H1 (cell line): Measurements from ENCODE around the gene UTP15. TPM values are rescaled to one million over a fixed set of nuclear protein-coding genes. Genes with fewer than 3 reads are reported as not detected.

Experiments
- CTCF ChIA-PET: fragments of 300-600 bp; sonication (Branson Sonifier 250); formaldehyde crosslinking; loops from one replicate; lab custom pipeline; 2021; ENCODE audit not compliant: partially characterized antibody; lab: Charles Lee
- POLR2A ChIA-PET: fragments of 300-600 bp; sonication (Branson Sonifier 250); formaldehyde crosslinking; loops from one replicate; lab custom pipeline; 2021; ENCODE audit warnings: inconsistent platforms; ENCODE audit not compliant: partially characterized antibody; lab: Charles Lee
- DNase-seq, 2 experiments: peaks; one replicate each; pipeline versions ENCODE4 v3.0.0 to v3.0.0-alpha.2; 2010 to 2022; ENCODE audit warnings: low spot score in 2 of 2, low read depth in 1 of 2, mixed read lengths in 1 of 2
- FAIRE-seq: peaks from 2 replicates; lab custom pipeline; 2011; peaks lifted over from hg19 to GRCh38; lab: Jason Lieb, UNC
- H2AFZ ChIP-seq: 2 replicates; pipeline ENCODE4 v1.8.1; 2012; ENCODE audit warnings: low read length, inconsistent platforms
- H2AK5ac ChIP-seq: 2 replicates; pipeline ENCODE4 v1.6.1; 2013; ENCODE audit warnings: low read depth, low read length
- H2BK120ac ChIP-seq: replicated peaks from 2 replicates; pipeline ENCODE3; 2013; ENCODE audit warnings: low read depth, low read length, inconsistent platforms
- H2BK12ac ChIP-seq: 2 replicates; pipeline ENCODE4 v1.6.1; 2013; ENCODE audit warnings: low read depth, low read length
- H2BK15ac ChIP-seq: 2 replicates; pipeline ENCODE4 v1.6.1; 2013; ENCODE audit warnings: low read length
- H2BK20ac ChIP-seq: 2 replicates; pipeline ENCODE4 v1.6.1; 2013; ENCODE audit warnings: low read length
- H2BK5ac ChIP-seq: 2 replicates; pipeline ENCODE4 v1.6.1; 2013; ENCODE audit warnings: low read depth, low read length
- H3K14ac ChIP-seq: 2 replicates; pipeline ENCODE4 v1.6.1; 2013; ENCODE audit warnings: inconsistent platforms; ENCODE audit not compliant: insufficient read length
- H3K18ac ChIP-seq: 2 replicates; pipeline ENCODE4 v1.6.1; 2013; ENCODE audit warnings: low read length; ENCODE audit errors: extremely low read depth
- H3K23ac ChIP-seq: 2 replicates; pipeline ENCODE4 v1.6.1; 2013; ENCODE audit warnings: inconsistent platforms; ENCODE audit not compliant: insufficient read length
- H3K23me2 ChIP-seq: 2 replicates; pipeline ENCODE4 v1.6.1; 2013; ENCODE audit warnings: low read depth, low read length
- H3K27ac ChIP-seq: 2 replicates; pipeline ENCODE4 v1.6.1; 2011; ENCODE audit warnings: low read depth, low read length, inconsistent platforms
- H3K27me3 ChIP-seq, 4 experiments: replicated peaks in 1 of 4; 1 replicate in 1 of 4; 2 replicates in 3 of 4; pipeline versions ENCODE4 v1.6.1 to v1.8.1; 2011 to 2013; ENCODE audit warnings: low read length in 3 of 4, mild to moderate bottlenecking in 3 of 4, inconsistent platforms in 2 of 4, mixed read lengths in 2 of 4, moderate library complexity in 1 of 4; ENCODE audit not compliant: control insufficient read depth in 3 of 4, insufficient read depth in 3 of 4; ENCODE audit errors: extremely low read depth in 1 of 4
- H3K36me3 ChIP-seq, 4 experiments: 2 replicates each; pipeline versions ENCODE4 v1.6.1 to v1.8.1; 2011 to 2013; ENCODE audit warnings: mild to moderate bottlenecking in 4 of 4, low read length in 3 of 4, moderate library complexity in 2 of 4, control low read depth in 1 of 4, inconsistent platforms in 1 of 4; ENCODE audit not compliant: insufficient read depth in 4 of 4, control insufficient read depth in 2 of 4
- H3K4ac ChIP-seq: replicated peaks from 2 replicates; pipeline ENCODE3; 2013; ENCODE audit warnings: low read length, low read depth, mixed read lengths, inconsistent platforms; ENCODE audit not compliant: insufficient read length
- H3K4me1 ChIP-seq, 4 experiments: replicated peaks in 1 of 4; 1 replicate in 1 of 4; 2 replicates in 3 of 4; pipeline versions ENCODE4 v1.6.1 to v1.8.1; 2011 to 2013; ENCODE audit warnings: low read length in 3 of 4, inconsistent platforms in 2 of 4, mixed read lengths in 1 of 4; ENCODE audit not compliant: insufficient read depth in 4 of 4, control insufficient read depth in 3 of 4
- H3K4me2 ChIP-seq, 2 experiments: 2 replicates each; pipeline versions ENCODE4 v1.6.1 to v1.8.1; 2011 to 2013; ENCODE audit warnings: low read depth in 2 of 2, low read length in 2 of 2, control low read depth in 1 of 2, inconsistent platforms in 1 of 2, mild to moderate bottlenecking in 1 of 2; ENCODE audit not compliant: insufficient read depth in 1 of 2
- H3K4me3 ChIP-seq, 4 experiments: fragments of 200-600, 300-600 bp in 1 of 4; sonication (generic), shearing (Covaris generic), sonication (Bioruptor Twin) in 1 of 4; 2 replicates each; pipeline versions ENCODE4 v1.5.1 to v1.8.1; 2011 to 2016; ENCODE audit warnings: low read length in 4 of 4, low read depth in 3 of 4, control low read depth in 2 of 4, inconsistent platforms in 2 of 4, mild to moderate bottlenecking in 2 of 4, mixed read lengths in 1 of 4, moderate library complexity in 1 of 4; ENCODE audit not compliant: insufficient read depth in 2 of 4; ENCODE audit errors: extremely low read depth in 1 of 4
- H3K56ac ChIP-seq: replicated peaks from 2 replicates; pipeline ENCODE3; 2013; ENCODE audit warnings: low read depth, mild to moderate bottlenecking, mixed read lengths, low read length, inconsistent platforms; ENCODE audit not compliant: insufficient read length
- H3K79me1 ChIP-seq: 2 replicates; pipeline ENCODE4 v1.6.1; 2013; ENCODE audit warnings: low read depth, low read length, control low read depth
- H3K79me2 ChIP-seq, 2 experiments: 2 replicates each; pipeline versions ENCODE4 v1.6.1 to v1.8.1; 2012 to 2013; ENCODE audit warnings: low read length in 2 of 2, mild to moderate bottlenecking in 2 of 2, inconsistent platforms in 1 of 2; ENCODE audit not compliant: insufficient read depth in 2 of 2, control insufficient read depth in 1 of 2
- H3K9ac ChIP-seq, 4 experiments: replicated peaks in 1 of 4; 1 replicate in 1 of 4; 2 replicates in 3 of 4; pipeline versions ENCODE4 v1.6.1 to v1.8.1; 2011 to 2013; ENCODE audit warnings: low read depth in 3 of 4, low read length in 3 of 4, control low read depth in 2 of 4, mild to moderate bottlenecking in 2 of 4, moderate library complexity in 2 of 4, inconsistent platforms in 1 of 4; ENCODE audit errors: extremely low read depth in 1 of 4
- H3K9me3 ChIP-seq, 2 experiments: 2 replicates each; pipeline versions ENCODE4 v1.6.1 to v1.8.1; 2012 to 2013; ENCODE audit warnings: mild to moderate bottlenecking in 2 of 2, moderate library complexity in 2 of 2, control low read depth in 1 of 2, inconsistent platforms in 1 of 2, low read depth in 1 of 2, low read length in 1 of 2, mixed read lengths in 1 of 2; ENCODE audit not compliant: insufficient read depth in 2 of 2
- H4K20me1 ChIP-seq, 2 experiments: replicated peaks in 1 of 2; 2 replicates each; pipeline versions ENCODE3 to v1.8.1; 2011 to 2013; ENCODE audit warnings: inconsistent platforms in 2 of 2, low read length in 2 of 2, mild to moderate bottlenecking in 1 of 2; ENCODE audit not compliant: insufficient read depth in 2 of 2, control insufficient read depth in 1 of 2
- H4K5ac ChIP-seq: 2 replicates; pipeline ENCODE4 v1.6.1; 2013; ENCODE audit warnings: low read length, low read depth, mixed read lengths, inconsistent platforms; ENCODE audit not compliant: insufficient read length
- H4K8ac ChIP-seq: 2 replicates; pipeline ENCODE4 v1.8.0; 2013; ENCODE audit warnings: mild to moderate bottlenecking, moderate library complexity, low read length, inconsistent platforms; ENCODE audit not compliant: insufficient read depth; ENCODE audit errors: extremely low read depth
- H4K91ac ChIP-seq: replicated peaks from 2 replicates; pipeline ENCODE3; 2013; ENCODE audit warnings: low read length, mixed read lengths, inconsistent platforms; ENCODE audit not compliant: insufficient read length
- BRCA1 ChIP-seq: IDR thresholded peaks from 2 replicates; pipeline ENCODE4 v1.6.1; 2012; ENCODE audit warnings: low read depth, low read length, improper control_type of control experiment
- CEBPB ChIP-seq: IDR thresholded peaks from 2 replicates; pipeline ENCODE4 v1.6.1; 2012; ENCODE audit warnings: low read depth, low read length
- CHD1 ChIP-seq: IDR thresholded peaks from 2 replicates; pipeline ENCODE4 v1.6.1; 2012; ENCODE audit warnings: low read depth, low read length, improper control_type of control experiment
- CREB1 ChIP-seq: IDR thresholded peaks from 2 replicates; pipeline ENCODE4 v1.6.1; 2012; ENCODE audit warnings: inconsistent platforms
- FOSL1 ChIP-seq: IDR thresholded peaks from 2 replicates; pipeline ENCODE4 v1.6.1; 2011; ENCODE audit warnings: mild to moderate bottlenecking, low read depth, low read length, moderate library complexity; ENCODE audit not compliant: insufficient read depth
- GABPA ChIP-seq: IDR thresholded peaks from 2 replicates; pipeline ENCODE4 v1.6.1; 2011; ENCODE audit warnings: mild to moderate bottlenecking, low read length, moderate library complexity, borderline replicate concordance; ENCODE audit not compliant: insufficient read depth
- HDAC2 ChIP-seq, 2 experiments: fragments of 300-600 bp in 1 of 2; sonication (generic) in 1 of 2; IDR thresholded peaks; 2 replicates each; pipeline ENCODE4 v1.6.1; 2011 to 2012; ENCODE audit warnings: low read depth in 2 of 2, low read length in 2 of 2, mild to moderate bottlenecking in 2 of 2, moderate library complexity in 2 of 2, borderline replicate concordance in 1 of 2, inconsistent platforms in 1 of 2
- KDM4A ChIP-seq: IDR thresholded peaks from one replicate; pipeline ENCODE4 v1.7.1; 2012; ENCODE audit warnings: low read depth, mild to moderate bottlenecking, moderate library complexity, low read length, inconsistent platforms; ENCODE audit not compliant: severe bottlenecking
- MAFK ChIP-seq: IDR thresholded peaks from 2 replicates; pipeline ENCODE4 v1.6.1; 2012; ENCODE audit warnings: low read depth, mild to moderate bottlenecking, improper control_type of control experiment, low read length
- POLR2A ChIP-seq, 2 experiments: IDR thresholded peaks; 1 replicate in 1 of 2; 2 replicates in 1 of 2; pipeline ENCODE4 v1.6.1; 2011; ENCODE audit warnings: low read depth in 2 of 2, low read length in 2 of 2, mild to moderate bottlenecking in 2 of 2; ENCODE audit errors: control extremely low read depth in 1 of 2
- RAD21 ChIP-seq, 2 experiments: IDR thresholded peaks in 1 of 2; conservative IDR thresholded peaks in 1 of 2; 2 replicates each; pipeline ENCODE4 v1.6.1; 2011; ENCODE audit warnings: low read depth in 2 of 2, low read length in 2 of 2, improper control_type of control experiment in 1 of 2, inconsistent platforms in 1 of 2, mild to moderate bottlenecking in 1 of 2, moderate library complexity in 1 of 2
- SP2 ChIP-seq: IDR thresholded peaks from 2 replicates; pipeline ENCODE4 v1.6.1; 2012; ENCODE audit warnings: mild to moderate bottlenecking, low read length, inconsistent platforms
- SRF ChIP-seq: IDR thresholded peaks from 2 replicates; pipeline ENCODE4 v1.6.1; 2011; ENCODE audit warnings: mild to moderate bottlenecking, low read depth, low read length, moderate library complexity
- polyA plus RNA-seq, 7 experiments: library from polyadenylated mRNA; depleted of rRNA in 3 of 7; stranded (reverse) in 5 of 7; unstranded in 2 of 7; fragments of >200 nt in 5 of 7; fragments of 200-250 nt in 2 of 7; gene quantifications; 1 replicate in 5 of 7; 2 replicates in 1 of 7; 4 replicates in 1 of 7; pipeline versions ENCODE4 v1.2.1 to v1.2.3, GENCODE V29; 2011 to 2013; ENCODE audit warnings: missing spikeins in 2 of 7, mixed read lengths in 2 of 7
- total RNA-seq: library from RNA; stranded (reverse); fragmentation: NEBNext Ultra II Directional; extraction: Animal tissue kit (Norgen Biotek cat#: 25700); gene quantifications from 2 replicates; pipeline ENCODE4 v1.2.1, GENCODE V29; 2021

The UTP15 gene
- total and polyA plus RNA-seq, 2 of the 8 experiments (the other 6 are each of a cell fraction or from before 2014, with no cell fraction given) = 14.3 to 33.6 TPM

DNA sequence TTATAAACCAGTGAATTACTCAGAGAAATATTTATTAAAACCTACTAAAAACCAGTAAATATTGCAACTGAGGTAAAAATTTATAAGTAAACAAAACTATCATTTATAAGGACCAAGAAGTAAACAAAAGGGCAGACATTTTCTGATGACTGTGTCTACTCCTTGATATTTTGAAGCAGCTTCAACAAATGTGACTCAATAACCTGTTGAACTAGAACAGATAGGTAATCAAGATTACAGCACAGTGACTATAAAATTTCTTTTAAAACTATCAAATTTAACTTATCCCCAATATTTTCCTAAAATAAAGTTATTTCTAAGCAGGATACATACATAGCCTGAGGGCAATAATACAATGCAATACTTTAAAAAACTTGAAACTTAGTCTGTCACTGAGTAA, 12.9 kb upstream of the UTP15 start:
- Histone ChIP-seq H3K18ac (no peak overlapping the region), H3K23me2 (no peaks in the 10 kb centered on the region), H2BK12ac (no peak overlapping the region), H3K27ac (no peak overlapping the region), H3K9ac (no peak overlapping the region), H2AFZ (no peak overlapping the region), H4K20me1 (no peaks in the 10 kb centered on the region), H2BK5ac (no peak overlapping the region), H3K23ac (no peak overlapping the region), H3K4ac (no peak overlapping the region), H2BK120ac (no peak overlapping the region), H3K4me1 (no peaks in the 10 kb centered on the region), H3K36me3 (0 out of 8 replicates have a peak, but pooled peaks cover 0 to 3% (median 0%) of the 10 kb centered on the region in 4 experiments), H4K5ac (no peak overlapping the region), H2AK5ac (no peak overlapping the region), H3K4me2 (no peak overlapping the region), H3K14ac (no peak overlapping the region), H4K8ac (no peak overlapping the region), H3K27me3 (no peaks in the 10 kb centered on the region), H3K79me2 (no peaks in the 10 kb centered on the region), H2BK15ac (no peak overlapping the region), H4K91ac (no peak overlapping the region), H3K4me3 (no peak overlapping the region), H2BK20ac (no peak overlapping the region), H3K56ac (no peak overlapping the region), H3K79me1 (no peaks in the 10 kb centered on the region), H3K9me3 (no peaks in the 10 kb centered on the region)
- no peak for DNase-seq
- FAIRE-seq = no peak
- CTCF ChIA-PET = interaction anchor here (4.0 kb wide), 1 partner anchor 16 kb away, joined by 25 read pairs; no protein-coding TSS in a partner anchor
- TF ChIP-seq FOSL1 = no peak
- TF ChIP-seq RAD21 (IDR thresholded peaks at IDR 0.05 in 1 of 2, conservative IDR thresholded peaks at IDR 0.05 in 1 of 2; ENCODE audit: low read depth in 2 of 2, low read length in 2 of 2) = no peak
- TF ChIP-seq CREB1 = no peak
- TF ChIP-seq KDM4A = no peak
- TF ChIP-seq MAFK = no peak
- TF ChIP-seq SRF = no peak
- no peak for TF ChIP-seq CHD1
- TF ChIP-seq CEBPB = no peak
- TF ChIP-seq POLR2A (IDR thresholded peaks at IDR 0.05; ENCODE audit: control extremely low read depth in 1 of 2, low read depth in 2 of 2, low read length in 2 of 2) = no peak
- TF ChIP-seq SP2 = no peak
- TF ChIP-seq HDAC2 (IDR thresholded peaks at IDR 0.05; ENCODE audit: borderline replicate concordance in 1 of 2, low read depth in 2 of 2, low read length in 2 of 2) = no peak
- no peak for TF ChIP-seq GABPA
- no peak for TF ChIP-seq BRCA1
- POLR2A ChIA-PET = interaction anchor here (1.1 kb wide), 1 partner anchor 10 kb away, joined by 4 read pairs; no protein-coding TSS in a partner anchor
